Adrenal gland (tissue), 12 donors: ENCODE measurements around the gene EXOC6B. TPM values are rescaled to one million over a fixed set of nuclear protein-coding genes. Genes with fewer than 3 reads are reported as not detected.

Experiments used
- DNase-seq, 7 donors: peaks; one replicate each; pipeline ENCODE4 v3.0.0-alpha.2; 2019 to 2020
- H3K27ac ChIP-seq, 5 donors: fragments of 200-600 bp; sonication (generic) in 4 of 5; 1 replicate in 3 of 5; 2 replicates in 2 of 5; pipeline versions ENCODE4 v1.5.1 to v1.8.0; 2016 to 2020; ENCODE audit warnings: mild to moderate bottlenecking in 1 of 5
- H3K27me3 ChIP-seq: fragments of 200-600 bp; 2 replicates; pipeline ENCODE4 v1.8.0; 2021
- H3K36me3 ChIP-seq, 2 donors: fragments of 200-600 bp; replicated peaks in 1 of 2; 1 replicate in 1 of 2; 2 replicates in 1 of 2; pipeline versions ENCODE4 v1.5.1 to v1.8.0; 2018 to 2022
- H3K4me1 ChIP-seq, 2 donors: fragments of 200-600 bp; replicated peaks in 1 of 2; 1 replicate in 1 of 2; 2 replicates in 1 of 2; pipeline versions ENCODE4 v1.5.1 to v1.8.0; 2018 to 2021
- H3K4me3 ChIP-seq, 4 donors: fragments of 200-600 bp; sonication (generic) in 3 of 4; one replicate each; pipeline ENCODE4 v1.5.1; 2016 to 2018
- H3K9me3 ChIP-seq, 3 donors: fragments of 200-600 bp; sonication (generic) in 1 of 3; replicated peaks in 1 of 3; 1 replicate in 2 of 3; 2 replicates in 1 of 3; pipeline versions ENCODE4 v1.5.1 to v1.8.0; 2016 to 2021
- CTCF ChIP-seq, 6 experiments: fragments of 450-650 bp in 4 of 6; fragments of 200-600 bp in 2 of 6; sonication (generic) in 1 of 6; IDR thresholded peaks; 1 replicate in 5 of 6; 2 replicates in 1 of 6; pipeline versions ENCODE4 v1.5.1 to v1.8.0; 2016 to 2021; ENCODE audit warnings: antibody characterized with exemption in 6 of 6, mild to moderate bottlenecking in 2 of 6, moderate library complexity in 1 of 6
- POLR2A ChIP-seq, 2 donors: fragments of 450-650 bp; IDR thresholded peaks; one replicate each; pipeline ENCODE4 v1.6.1; 2017; ENCODE audit warnings: antibody characterized with exemption in 2 of 2, mild to moderate bottlenecking in 2 of 2, moderate library complexity in 1 of 2
- WGBS, 4 donors: extraction: QIAGEN DNeasy Blood & Tissue Kit in 2 of 4; methylation state at CpG; one replicate each; pipeline versions ENCODE4 v1.1.5 to v1.1.7; 2013 to 2017; 5-methylcytosine and 5-hydroxymethylcytosine counted together
- intact Hi-C, 2 donors: fragments of 100-400 bp; cut with DNase I; formaldehyde crosslinking; loops; one replicate each; pipeline versions ENCODE4 v1.14.1 to v1.15.0; 2022 to 2023
- polyA plus RNA-seq, 3 donors: library from polyadenylated mRNA; stranded (reverse); fragments of 200-250 nt in 2 of 3; fragments of 350-450 nt in 1 of 3; fragmentation: Illumina TruSeq in 1 of 3; extraction: RNeasy Lipid Tissue Mini Kit (QIAGEN cat#74804) in 1 of 3; gene quantifications; one replicate each; pipeline ENCODE4 v1.2.3, GENCODE V29; 2013 to 2014
- total RNA-seq, 9 donors: library from RNA; depleted of rRNA in 4 of 9; stranded (reverse); fragments of >200 nt in 4 of 9; fragments of 120-200 nt in 1 of 9; fragmentation: NEBNext Ultra II Directional in 1 of 9; extraction: Animal tissue kit (Norgen Biotek cat#: 25700) in 1 of 9; gene quantifications; one replicate each; pipeline versions ENCODE4 v1.1.0 to v1.2.4, GENCODE V29; 2013 to 2023
- donor health status: healthy with polysubstance abuse.
- donor health status: Bipolar disorder and iron deficiency.
- donor health status: DM: yes; HTN: yes; CAD: no.
- donor health status: DM: no; HTN: no; CAD: no.
- donor health status: DM: no; HTN: no; CAD: no.
- donor health status: DM: yes; HTN: yes; CAD: no.

EXOC6B gene
- total and polyA plus RNA-seq, 12 donors: 6.0 to 92.6 (median 50.6) TPM

- Histone ChIP-seq H3K9me3 (no peaks in the 10 kb centered on the region), H3K27me3 (no peaks in the 10 kb centered on the region), H3K27ac (no peak overlapping the region), H3K4me1 (peaks cover 7 to 23% of the 10 kb centered on the region in 2 donors), H3K4me3 (no peak overlapping the region), H3K36me3 (no peaks in the 10 kb centered on the region)
- DNase-seq: no peak
- WGBS, 4 donors: 38 to 53% (median 50%) methylated on average over 1 of the region's 1 CpG
- intact Hi-C loops: no loop called here
- TF ChIP-seq CTCF (IDR thresholded peaks at IDR 0.05) (no peak), POLR2A (IDR thresholded peaks at IDR 0.05) (no peak)
Observed at GRCh38 chr2:72695676-72696075, 130.2 kb downstream of the EXOC6B start.

GRCh38 chr2:72694715-72695496 is 130.9 kb downstream of the EXOC6B start:
- no peak overlapping the region for H3K4me3 ChIP-seq
- intact Hi-C loops: no loop called here
- no peak overlapping the region for H3K27ac ChIP-seq

GRCh38 chr2:72689579-72690195 is 136.1 kb downstream of the EXOC6B start:
- H3K27me3 ChIP-seq: no peaks in the 10 kb centered on the region
- peak in 6 of 7 donors; percentile 25 to 55 (median 36) for DNase-seq
- no peaks in the 10 kb centered on the region for H3K36me3 ChIP-seq
- H3K4me1 ChIP-seq: peaks cover 18 to 34% of the 10 kb centered on the region in 2 donors
- intact Hi-C loops: no loop called here
- H3K27ac ChIP-seq: peak overlapping the region in 2 of 5 donors; percentile 21 to 24
- peak overlapping the region in 1 of 4 donors; percentile 10 for H3K4me3 ChIP-seq
- TF ChIP-seq CTCF (IDR thresholded peaks at IDR 0.05) (no peak), POLR2A (IDR thresholded peaks at IDR 0.05) (no peak)
- 40 to 54% (median 51%) methylated on average over 5 of the region's 5 CpGs for WGBS, 4 donors
- no peaks in the 10 kb centered on the region for H3K9me3 ChIP-seq

More at GRCh38 chr2:72694715-72695496, 130.9 kb downstream of the EXOC6B start:
- Histone ChIP-seq H3K9me3 (no peaks in the 10 kb centered on the region), H3K4me1 (peaks cover 10 to 28% of the 10 kb centered on the region in 2 donors), H3K36me3 (no peaks in the 10 kb centered on the region), H3K27me3 (no peaks in the 10 kb centered on the region)
- TF ChIP-seq POLR2A (IDR thresholded peaks at IDR 0.05): no peak
- no peak for TF ChIP-seq CTCF (IDR thresholded peaks at IDR 0.05)
- peak; percentile 33 to 78 (median 65) for DNase-seq
- 48 to 56% (median 52%) methylated on average over 9 of the region's 9 CpGs for WGBS, 4 donors

- no peak for TF ChIP-seq CTCF (IDR thresholded peaks at IDR 0.05)
- TF ChIP-seq POLR2A (IDR thresholded peaks at IDR 0.05): no peak
- intact Hi-C loops: no loop called here
- WGBS, 4 donors: 63 to 69% (median 66%) methylated on average over 3 of the region's 3 CpGs
Observed at GRCh38 chr2:72685638-72686213, 140.1 kb downstream of the EXOC6B start.

More at GRCh38 chr2:72685638-72686213, 140.1 kb downstream of the EXOC6B start:
- no peak overlapping the region for H3K27ac ChIP-seq
- no peak overlapping the region for H3K4me3 ChIP-seq
- no peaks in the 10 kb centered on the region for H3K27me3 ChIP-seq
- H3K36me3 ChIP-seq: no peaks in the 10 kb centered on the region
- H3K4me1 ChIP-seq: peaks cover 11 to 22% of the 10 kb centered on the region in 2 donors
- H3K9me3 ChIP-seq: no peaks in the 10 kb centered on the region
- no peak for DNase-seq
